H1 (cell line): Measurements from ENCODE around the gene PTEN. TPM values are rescaled to one million over a fixed set of nuclear protein-coding genes. Genes with fewer than 3 reads are reported as not detected.

Source experiments
- CTCF ChIA-PET: fragments of 300-600 bp; sonication (Branson Sonifier 250); formaldehyde crosslinking; loops from one replicate; lab custom pipeline; 2021; ENCODE audit not compliant: partially characterized antibody; lab: Charles Lee
- POLR2A ChIA-PET: fragments of 300-600 bp; sonication (Branson Sonifier 250); formaldehyde crosslinking; loops from one replicate; lab custom pipeline; 2021; ENCODE audit warnings: inconsistent platforms; ENCODE audit not compliant: partially characterized antibody; lab: Charles Lee
- DNase-seq, 2 experiments: peaks; one replicate each; pipeline versions ENCODE4 v3.0.0 to v3.0.0-alpha.2; 2010 to 2022; ENCODE audit warnings: low spot score in 2 of 2, low read depth in 1 of 2, mixed read lengths in 1 of 2
- FAIRE-seq: peaks from 2 replicates; lab custom pipeline; 2011; peaks lifted over from hg19 to GRCh38; lab: Jason Lieb, UNC
- H2AFZ ChIP-seq: 2 replicates; pipeline ENCODE4 v1.8.1; 2012; ENCODE audit warnings: low read length, inconsistent platforms
- H2AK5ac ChIP-seq: 2 replicates; pipeline ENCODE4 v1.6.1; 2013; ENCODE audit warnings: low read depth, low read length
- H2BK120ac ChIP-seq: replicated peaks from 2 replicates; pipeline ENCODE3; 2013; ENCODE audit warnings: low read depth, low read length, inconsistent platforms
- H2BK12ac ChIP-seq: 2 replicates; pipeline ENCODE4 v1.6.1; 2013; ENCODE audit warnings: low read depth, low read length
- H2BK15ac ChIP-seq: 2 replicates; pipeline ENCODE4 v1.6.1; 2013; ENCODE audit warnings: low read length
- H2BK20ac ChIP-seq: 2 replicates; pipeline ENCODE4 v1.6.1; 2013; ENCODE audit warnings: low read length
- H2BK5ac ChIP-seq: 2 replicates; pipeline ENCODE4 v1.6.1; 2013; ENCODE audit warnings: low read depth, low read length
- H3K14ac ChIP-seq: 2 replicates; pipeline ENCODE4 v1.6.1; 2013; ENCODE audit warnings: inconsistent platforms; ENCODE audit not compliant: insufficient read length
- H3K18ac ChIP-seq: 2 replicates; pipeline ENCODE4 v1.6.1; 2013; ENCODE audit warnings: low read length; ENCODE audit errors: extremely low read depth
- H3K23ac ChIP-seq: 2 replicates; pipeline ENCODE4 v1.6.1; 2013; ENCODE audit warnings: inconsistent platforms; ENCODE audit not compliant: insufficient read length
- H3K23me2 ChIP-seq: 2 replicates; pipeline ENCODE4 v1.6.1; 2013; ENCODE audit warnings: low read depth, low read length
- H3K27ac ChIP-seq: 2 replicates; pipeline ENCODE4 v1.6.1; 2011; ENCODE audit warnings: low read depth, low read length, inconsistent platforms
- H3K27me3 ChIP-seq, 4 experiments: replicated peaks in 1 of 4; 1 replicate in 1 of 4; 2 replicates in 3 of 4; pipeline versions ENCODE4 v1.6.1 to v1.8.1; 2011 to 2013; ENCODE audit warnings: low read length in 3 of 4, mild to moderate bottlenecking in 3 of 4, inconsistent platforms in 2 of 4, mixed read lengths in 2 of 4, moderate library complexity in 1 of 4; ENCODE audit not compliant: control insufficient read depth in 3 of 4, insufficient read depth in 3 of 4; ENCODE audit errors: extremely low read depth in 1 of 4
- H3K36me3 ChIP-seq, 4 experiments: 2 replicates each; pipeline versions ENCODE4 v1.6.1 to v1.8.1; 2011 to 2013; ENCODE audit warnings: mild to moderate bottlenecking in 4 of 4, low read length in 3 of 4, moderate library complexity in 2 of 4, control low read depth in 1 of 4, inconsistent platforms in 1 of 4; ENCODE audit not compliant: insufficient read depth in 4 of 4, control insufficient read depth in 2 of 4
- H3K4ac ChIP-seq: replicated peaks from 2 replicates; pipeline ENCODE3; 2013; ENCODE audit warnings: low read length, low read depth, mixed read lengths, inconsistent platforms; ENCODE audit not compliant: insufficient read length
- H3K4me1 ChIP-seq, 4 experiments: replicated peaks in 1 of 4; 1 replicate in 1 of 4; 2 replicates in 3 of 4; pipeline versions ENCODE4 v1.6.1 to v1.8.1; 2011 to 2013; ENCODE audit warnings: low read length in 3 of 4, inconsistent platforms in 2 of 4, mixed read lengths in 1 of 4; ENCODE audit not compliant: insufficient read depth in 4 of 4, control insufficient read depth in 3 of 4
- H3K4me2 ChIP-seq, 2 experiments: 2 replicates each; pipeline versions ENCODE4 v1.6.1 to v1.8.1; 2011 to 2013; ENCODE audit warnings: low read depth in 2 of 2, low read length in 2 of 2, control low read depth in 1 of 2, inconsistent platforms in 1 of 2, mild to moderate bottlenecking in 1 of 2; ENCODE audit not compliant: insufficient read depth in 1 of 2
- H3K4me3 ChIP-seq, 4 experiments: fragments of 200-600, 300-600 bp in 1 of 4; sonication (generic), shearing (Covaris generic), sonication (Bioruptor Twin) in 1 of 4; 2 replicates each; pipeline versions ENCODE4 v1.5.1 to v1.8.1; 2011 to 2016; ENCODE audit warnings: low read length in 4 of 4, low read depth in 3 of 4, control low read depth in 2 of 4, inconsistent platforms in 2 of 4, mild to moderate bottlenecking in 2 of 4, mixed read lengths in 1 of 4, moderate library complexity in 1 of 4; ENCODE audit not compliant: insufficient read depth in 2 of 4; ENCODE audit errors: extremely low read depth in 1 of 4
- H3K56ac ChIP-seq: replicated peaks from 2 replicates; pipeline ENCODE3; 2013; ENCODE audit warnings: low read depth, mild to moderate bottlenecking, mixed read lengths, low read length, inconsistent platforms; ENCODE audit not compliant: insufficient read length
- H3K79me1 ChIP-seq: 2 replicates; pipeline ENCODE4 v1.6.1; 2013; ENCODE audit warnings: low read depth, low read length, control low read depth
- H3K79me2 ChIP-seq, 2 experiments: 2 replicates each; pipeline versions ENCODE4 v1.6.1 to v1.8.1; 2012 to 2013; ENCODE audit warnings: low read length in 2 of 2, mild to moderate bottlenecking in 2 of 2, inconsistent platforms in 1 of 2; ENCODE audit not compliant: insufficient read depth in 2 of 2, control insufficient read depth in 1 of 2
- H3K9ac ChIP-seq, 4 experiments: replicated peaks in 1 of 4; 1 replicate in 1 of 4; 2 replicates in 3 of 4; pipeline versions ENCODE4 v1.6.1 to v1.8.1; 2011 to 2013; ENCODE audit warnings: low read depth in 3 of 4, low read length in 3 of 4, control low read depth in 2 of 4, mild to moderate bottlenecking in 2 of 4, moderate library complexity in 2 of 4, inconsistent platforms in 1 of 4; ENCODE audit errors: extremely low read depth in 1 of 4
- H3K9me3 ChIP-seq, 2 experiments: 2 replicates each; pipeline versions ENCODE4 v1.6.1 to v1.8.1; 2012 to 2013; ENCODE audit warnings: mild to moderate bottlenecking in 2 of 2, moderate library complexity in 2 of 2, control low read depth in 1 of 2, inconsistent platforms in 1 of 2, low read depth in 1 of 2, low read length in 1 of 2, mixed read lengths in 1 of 2; ENCODE audit not compliant: insufficient read depth in 2 of 2
- H4K20me1 ChIP-seq, 2 experiments: replicated peaks in 1 of 2; 2 replicates each; pipeline versions ENCODE3 to v1.8.1; 2011 to 2013; ENCODE audit warnings: inconsistent platforms in 2 of 2, low read length in 2 of 2, mild to moderate bottlenecking in 1 of 2; ENCODE audit not compliant: insufficient read depth in 2 of 2, control insufficient read depth in 1 of 2
- H4K5ac ChIP-seq: 2 replicates; pipeline ENCODE4 v1.6.1; 2013; ENCODE audit warnings: low read length, low read depth, mixed read lengths, inconsistent platforms; ENCODE audit not compliant: insufficient read length
- H4K8ac ChIP-seq: 2 replicates; pipeline ENCODE4 v1.8.0; 2013; ENCODE audit warnings: mild to moderate bottlenecking, moderate library complexity, low read length, inconsistent platforms; ENCODE audit not compliant: insufficient read depth; ENCODE audit errors: extremely low read depth
- H4K91ac ChIP-seq: replicated peaks from 2 replicates; pipeline ENCODE3; 2013; ENCODE audit warnings: low read length, mixed read lengths, inconsistent platforms; ENCODE audit not compliant: insufficient read length
- EGR1 ChIP-seq: IDR thresholded peaks from 2 replicates; pipeline ENCODE4 v1.6.1; 2011; ENCODE audit warnings: low read depth, low read length, borderline replicate concordance
- NRF1 ChIP-seq: IDR thresholded peaks from 2 replicates; pipeline ENCODE4 v1.6.1; 2011; ENCODE audit warnings: mild to moderate bottlenecking, low read depth, low read length, improper control_type of control experiment
- RNF2 ChIP-seq: fragments of 200-900, 300-1000 bp; sonication (generic); IDR thresholded peaks from 2 replicates; pipeline ENCODE4 v1.7.1; 2016; ENCODE audit warnings: borderline replicate concordance, low read depth, mild to moderate bottlenecking, antibody characterized with exemption, low read length; ENCODE audit not compliant: poor library complexity, severe bottlenecking; ENCODE audit errors: missing control alignments
- TAF7 ChIP-seq: optimal IDR thresholded peaks from 2 replicates; pipeline ENCODE3; 2011; ENCODE audit warnings: low read depth, mild to moderate bottlenecking, inconsistent platforms, low read length, moderate library complexity, borderline replicate concordance
- ZNF274 ChIP-seq: IDR thresholded peaks from 2 replicates; pipeline ENCODE4 v1.7.0; 2012; ENCODE audit warnings: low read length, borderline replicate concordance; ENCODE audit errors: extremely low read depth
- polyA plus RNA-seq, 7 experiments: library from polyadenylated mRNA; depleted of rRNA in 3 of 7; stranded (reverse) in 5 of 7; unstranded in 2 of 7; fragments of >200 nt in 5 of 7; fragments of 200-250 nt in 2 of 7; gene quantifications; 1 replicate in 5 of 7; 2 replicates in 1 of 7; 4 replicates in 1 of 7; pipeline versions ENCODE4 v1.2.1 to v1.2.3, GENCODE V29; 2011 to 2013; ENCODE audit warnings: missing spikeins in 2 of 7, mixed read lengths in 2 of 7
- total RNA-seq: library from RNA; stranded (reverse); fragmentation: NEBNext Ultra II Directional; extraction: Animal tissue kit (Norgen Biotek cat#: 25700); gene quantifications from 2 replicates; pipeline ENCODE4 v1.2.1, GENCODE V29; 2021
- TF ChIP-seq, protein P1 (sequence below): IDR thresholded peaks from 2 replicates; pipeline ENCODE4 v1.6.1; 2012; ENCODE audit warnings: low read length, inconsistent platforms

PTEN gene
- total and polyA plus RNA-seq, 2 of the 8 experiments (the other 6 are each of a cell fraction or from before 2014, with no cell fraction given): 6.3 to 48.7 TPM

DNA sequence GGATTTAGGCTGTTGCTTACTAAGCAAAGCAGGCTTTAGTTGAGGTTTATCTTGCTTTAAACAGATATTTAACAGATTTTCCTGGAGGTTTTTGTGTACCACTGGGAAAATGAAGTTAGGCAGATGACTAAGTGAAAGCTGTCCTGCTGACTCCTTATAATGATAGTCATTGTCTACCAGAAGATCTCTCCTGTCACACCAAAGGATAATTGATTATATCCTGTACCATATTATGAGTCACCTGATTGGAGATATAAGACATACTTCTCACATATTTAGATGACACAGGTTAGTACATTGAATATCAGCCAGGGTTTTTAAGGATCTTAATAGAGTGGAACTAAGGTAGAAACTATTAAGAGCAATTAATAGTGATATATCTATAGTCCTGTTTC, 68.4 kb downstream of the PTEN start:
- TF ChIP-seq NRF1 (no peak), RNF2 (no peak), EGR1 (no peak), ZNF274 (no peak), TAF7 (no peak)
- TF ChIP-seq, protein P1, sequence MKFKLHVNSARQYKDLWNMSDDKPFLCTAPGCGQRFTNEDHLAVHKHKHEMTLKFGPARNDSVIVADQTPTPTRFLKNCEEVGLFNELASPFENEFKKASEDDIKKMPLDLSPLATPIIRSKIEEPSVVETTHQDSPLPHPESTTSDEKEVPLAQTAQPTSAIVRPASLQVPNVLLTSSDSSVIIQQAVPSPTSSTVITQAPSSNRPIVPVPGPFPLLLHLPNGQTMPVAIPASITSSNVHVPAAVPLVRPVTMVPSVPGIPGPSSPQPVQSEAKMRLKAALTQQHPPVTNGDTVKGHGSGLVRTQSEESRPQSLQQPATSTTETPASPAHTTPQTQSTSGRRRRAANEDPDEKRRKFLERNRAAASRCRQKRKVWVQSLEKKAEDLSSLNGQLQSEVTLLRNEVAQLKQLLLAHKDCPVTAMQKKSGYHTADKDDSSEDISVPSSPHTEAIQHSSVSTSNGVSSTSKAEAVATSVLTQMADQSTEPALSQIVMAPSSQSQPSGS: no peak
- H2BK15ac ChIP-seq: no peak overlapping the region
- H4K20me1 ChIP-seq: no peaks in the 10 kb centered on the region
- H3K4me2 ChIP-seq: no peak overlapping the region
- no peaks in the 10 kb centered on the region; a peak in 1 of 7 replicates for H3K4me1 ChIP-seq
- no peak overlapping the region for H4K8ac ChIP-seq
- H3K23me2 ChIP-seq: no peaks in the 10 kb centered on the region
- peaks cover 0 to 39% of the 10 kb centered on the region in 2 experiments; a peak in 2 of 4 replicates for H3K79me2 ChIP-seq
- POLR2A ChIA-PET: interaction anchor here (0.6 kb wide), 1 partner anchor 46 kb away, joined by 3 read pairs; no protein-coding TSS in a partner anchor
- H3K4me3 ChIP-seq: no peak overlapping the region
- no peak overlapping the region for H2BK5ac ChIP-seq
- H3K9me3 ChIP-seq: no peaks in the 10 kb centered on the region
- no peak overlapping the region for H4K5ac ChIP-seq
- no peak for FAIRE-seq
- H3K36me3 ChIP-seq: peaks cover 0 to 4% (median 0%) of the 10 kb centered on the region in 4 experiments; a peak in 1 of 8 replicates
- no peak overlapping the region for H3K56ac ChIP-seq
- H2AFZ ChIP-seq: no peak overlapping the region
- H3K23ac ChIP-seq: no peak overlapping the region
- no peak overlapping the region for H3K27ac ChIP-seq
- H3K27me3 ChIP-seq: no peaks in the 10 kb centered on the region
- no peak overlapping the region for H2BK12ac ChIP-seq
- H3K9ac ChIP-seq: no peak overlapping the region
- no peak overlapping the region for H3K4ac ChIP-seq
- H3K14ac ChIP-seq: no peak overlapping the region
- H2BK120ac ChIP-seq: no peak overlapping the region
- no peak overlapping the region for H2AK5ac ChIP-seq
- no peak overlapping the region for H2BK20ac ChIP-seq
- H4K91ac ChIP-seq: no peak overlapping the region
- no peak for DNase-seq
- no peak overlapping the region for H3K18ac ChIP-seq
- CTCF ChIA-PET: interaction anchor here (0.6 kb wide), 1 partner anchor 1316 kb away, joined by 3 read pairs; no protein-coding TSS in a partner anchor
- H3K79me1 ChIP-seq: no peaks in the 10 kb centered on the region
